Measurements from ENCODE around the gene CEP170B.
A peak's percentile ranks its signal among the peaks of the same experiment; 100 is the strongest.
"Not testable (repeated sequence)": the region's sequence is repeated elsewhere in the genome, so short reads cannot be mapped to it uniquely, and the experiment has no call there.

CEP170B gene

GRCh38 chr14:104931771-104932675 is 67.0 kb downstream of the CEP170B start:
- no peak for DNase-seq (ENCODE audit: low read depth in 2 of 2)

- DNase-seq (ENCODE audit: low read depth in 2 of 2) = peak; percentile 59 to 74
Observed at GRCh38 chr14:104932676-104933631, 67.9 kb downstream of the CEP170B start.

- DNase-seq (ENCODE audit: low read depth in 2 of 2) = no peak
Observed at GRCh38 chr14:104933746-104934733, 69.0 kb downstream of the CEP170B start.

- no peak for DNase-seq (ENCODE audit: low read depth in 2 of 2)
Observed at GRCh38 chr14:104935026-104935650, 70.1 kb downstream of the CEP170B start.

- no peak for DNase-seq (ENCODE audit: low read depth in 2 of 2)
Observed at GRCh38 chr14:104935955-104936354, 70.9 kb downstream of the CEP170B start.

GRCh38 chr14:104936361-104937155 is 71.5 kb downstream of the CEP170B start:
- no peak for DNase-seq (ENCODE audit: low read depth in 2 of 2)

- DNase-seq (ENCODE audit: low read depth in 2 of 2) = no peak
Observed at GRCh38 chr14:104937161-104937560, 72.1 kb downstream of the CEP170B start.

- no peak for DNase-seq (ENCODE audit: low read depth in 2 of 2)
Observed at GRCh38 chr14:104937694-104938365, 72.8 kb downstream of the CEP170B start.

- DNase-seq (ENCODE audit: low read depth in 2 of 2) = no peak
Observed at GRCh38 chr14:104938436-104938835, 73.4 kb downstream of the CEP170B start.

GRCh38 chr14:104938960-104939359 is 73.9 kb downstream of the CEP170B start:
- DNase-seq (ENCODE audit: low read depth in 2 of 2) = no peak

- DNase-seq (ENCODE audit: low read depth in 2 of 2) = no peak
Observed at GRCh38 chr14:104939666-104940410, 74.8 kb downstream of the CEP170B start.

- no peak for DNase-seq (ENCODE audit: low read depth in 2 of 2)
Observed at GRCh38 chr14:104940526-104941150, 75.6 kb downstream of the CEP170B start.

- DNase-seq (ENCODE audit: low read depth in 2 of 2) = no peak
Observed at GRCh38 chr14:104941508-104942365, 76.7 kb downstream of the CEP170B start.

GRCh38 chr14:104942586-104942985 is 77.5 kb downstream of the CEP170B start:
- DNase-seq (ENCODE audit: low read depth in 2 of 2) = no peak

- not testable (repeated sequence) for DNase-seq (ENCODE audit: low read depth in 2 of 2)
Observed at GRCh38 chr14:104943216-104944015, 78.3 kb downstream of the CEP170B start.

- not testable (repeated sequence) for DNase-seq (ENCODE audit: low read depth in 2 of 2)
Observed at GRCh38 chr14:104944016-104944308, 78.9 kb downstream of the CEP170B start.

All from fibroblast of skin of left biceps (primary cell).